SK-N-DZ (cell line): Measurements from ENCODE around the gene OTUD7B.
"Not testable (repeated sequence)": the region's sequence is repeated elsewhere in the genome, so short reads cannot be mapped to it uniquely, and the experiment has no call there.

Source experiments
- DNase-seq: peaks from one replicate; pipeline ENCODE4 v3.0.0-alpha.2; 2015; ENCODE audit warnings: low spot score

The OTUD7B gene

DNA sequence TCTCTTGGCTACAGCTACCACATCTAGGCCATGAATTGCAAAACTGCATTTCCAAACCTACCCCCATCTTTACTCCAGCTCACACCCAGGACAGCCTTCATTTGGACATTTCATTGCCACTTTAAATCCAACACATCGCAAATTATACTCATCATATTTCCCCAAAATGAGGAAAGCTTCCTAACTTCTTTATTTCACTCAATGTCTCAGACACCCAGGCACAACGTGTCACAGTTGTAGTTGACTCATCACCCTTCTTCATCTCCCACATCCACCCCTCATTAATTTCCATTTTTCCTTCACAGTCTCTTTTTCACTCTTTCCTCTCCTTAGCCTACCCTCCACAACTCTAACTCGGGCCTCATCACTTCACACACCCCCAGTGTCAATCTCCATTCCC, 6.7 kb downstream of the OTUD7B start:
- no peak for DNase-seq

DNA sequence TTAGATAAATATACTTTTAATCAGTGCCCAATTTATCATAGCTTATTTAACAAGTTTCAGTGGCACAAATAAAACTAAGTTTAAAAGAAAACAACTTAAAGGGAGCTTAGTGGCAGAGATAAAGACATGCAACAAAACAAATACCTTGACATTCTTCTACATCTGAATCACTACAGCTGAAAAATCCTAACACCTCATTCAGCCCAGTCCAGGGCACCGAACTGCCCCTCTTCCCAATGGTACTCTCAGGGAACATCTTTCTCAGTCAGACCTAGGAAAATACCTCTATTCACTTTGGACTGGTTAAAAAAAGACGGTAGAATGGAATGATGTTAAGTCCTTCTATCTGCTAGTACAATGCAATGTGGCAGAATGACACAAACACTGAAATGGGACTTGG, 8.3 kb downstream of the OTUD7B start:
- DNase-seq, result no peak

DNA sequence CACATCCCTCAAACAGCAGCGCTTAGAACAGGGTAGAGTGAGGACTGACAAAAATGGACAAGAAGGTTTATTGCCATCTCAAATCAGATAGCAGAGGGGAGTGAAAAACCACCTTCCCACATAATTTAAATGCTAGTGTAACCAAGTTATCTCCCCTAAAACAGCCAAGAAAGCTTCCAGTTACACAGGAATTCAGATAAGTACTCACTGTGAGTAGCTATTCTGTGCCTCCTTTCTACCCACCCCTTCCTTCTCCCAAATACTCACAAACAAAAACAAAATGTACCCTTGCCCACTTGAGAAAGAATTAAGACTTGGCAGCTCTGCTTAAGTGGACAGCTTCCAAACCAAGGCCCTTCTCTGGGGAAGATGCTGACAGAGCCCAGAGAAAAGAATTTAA, 9.1 kb downstream of the OTUD7B start:
- no peak for DNase-seq

DNA sequence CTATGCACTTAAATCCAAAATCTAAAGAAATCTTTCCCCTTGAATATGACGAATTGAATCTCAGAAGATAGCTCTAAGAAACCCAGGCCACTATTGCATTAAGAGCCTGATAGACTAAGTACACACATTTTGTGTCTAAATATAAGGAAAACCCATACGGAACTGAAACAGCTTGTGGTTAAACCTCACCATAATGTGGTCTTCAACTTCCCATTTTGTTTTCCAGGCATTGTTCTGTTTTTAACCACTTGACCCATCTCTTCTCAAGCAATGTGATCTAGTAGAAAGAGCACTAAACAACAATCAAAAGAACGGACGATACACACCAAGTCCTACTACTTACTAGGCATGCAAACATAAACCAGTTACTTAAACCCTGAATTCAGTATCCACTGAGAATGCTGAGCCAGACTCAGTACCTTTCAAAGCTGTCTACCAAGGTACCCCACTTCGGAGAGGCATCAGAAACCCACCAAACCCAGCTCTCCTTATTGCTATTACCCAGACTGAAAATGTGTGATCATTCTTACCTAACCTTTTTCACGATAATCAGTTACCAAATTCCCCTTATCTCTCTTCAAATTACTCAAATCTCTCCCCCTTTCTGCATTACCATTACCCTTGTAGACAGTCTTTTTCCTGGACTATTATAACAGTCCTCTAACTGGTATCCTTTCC, 12.8 kb downstream of the OTUD7B start:
- no peak for DNase-seq

DNA sequence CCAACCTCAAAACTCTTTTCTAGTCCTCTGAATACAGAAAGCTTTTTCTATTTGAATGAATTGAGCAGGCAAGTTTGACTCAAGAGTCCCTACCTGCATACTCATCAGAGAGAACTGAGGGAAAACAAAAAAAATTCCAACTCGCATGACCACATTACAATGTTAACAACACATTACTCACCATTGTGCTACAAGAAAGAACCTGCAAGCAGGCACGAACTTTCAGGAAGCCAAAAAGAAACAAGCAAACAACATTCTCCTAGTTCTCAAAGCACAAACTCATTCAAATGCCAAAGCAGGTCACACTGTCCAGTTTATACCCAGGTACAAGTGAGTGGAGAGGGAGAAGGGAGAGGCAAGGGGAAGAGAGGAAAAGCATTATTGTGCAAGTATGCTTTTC, 14.6 kb downstream of the OTUD7B start:
- DNase-seq, result no peak

DNA sequence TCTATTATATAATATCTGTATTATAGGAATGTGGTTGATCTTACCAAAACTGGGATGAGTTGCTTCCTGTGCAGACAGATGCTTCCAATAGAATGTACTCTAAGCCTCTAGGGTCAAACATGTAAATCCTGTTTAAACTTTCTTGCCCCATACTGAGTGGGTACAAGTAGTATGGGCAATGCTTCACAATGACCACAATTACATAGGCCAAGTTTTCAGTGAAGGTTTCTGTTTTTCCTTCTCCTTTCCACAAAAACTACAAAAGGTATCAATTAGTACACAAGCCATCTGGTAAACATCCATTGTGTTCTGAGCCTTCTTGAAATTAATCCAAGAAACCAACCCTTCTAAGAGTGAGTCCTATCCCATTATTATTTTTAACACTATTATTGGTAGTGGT, 16.8 kb downstream of the OTUD7B start:
- DNase-seq, result no peak

DNA sequence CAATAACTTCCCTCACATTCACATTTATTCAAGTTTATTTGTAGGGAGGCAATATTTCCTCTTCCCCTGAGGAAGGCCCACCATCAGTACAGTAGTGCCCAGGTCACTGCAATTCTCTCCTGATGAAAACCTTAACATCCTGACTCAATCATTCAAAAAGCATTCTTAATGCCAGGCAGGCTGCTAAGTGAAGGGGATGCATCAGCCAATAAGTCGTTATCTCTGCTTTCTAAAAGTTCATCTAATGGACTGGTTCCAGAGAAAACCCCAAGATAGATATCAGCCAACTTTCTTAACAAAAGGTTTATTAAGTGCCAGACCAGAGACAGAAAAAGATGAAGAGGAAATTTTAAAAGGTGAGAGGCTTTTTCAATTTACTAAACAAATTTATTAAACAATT, 17.3 kb downstream of the OTUD7B start:
- DNase-seq, result no peak

DNA sequence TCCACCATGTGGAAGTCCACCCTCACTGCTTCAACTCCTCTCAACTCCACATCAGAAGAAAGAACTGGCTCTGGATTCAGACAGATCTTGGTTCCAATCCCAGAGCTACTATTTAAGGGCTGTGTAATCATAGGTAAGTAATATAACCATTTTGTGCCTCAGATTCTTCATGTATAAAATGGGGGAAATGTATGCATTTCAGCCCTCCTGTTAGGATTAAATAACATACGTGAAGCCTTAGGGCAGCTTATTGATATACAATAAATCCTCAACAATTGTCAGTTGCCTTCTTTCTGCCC, 23.3 kb downstream of the OTUD7B start:
- no peak for DNase-seq

DNA sequence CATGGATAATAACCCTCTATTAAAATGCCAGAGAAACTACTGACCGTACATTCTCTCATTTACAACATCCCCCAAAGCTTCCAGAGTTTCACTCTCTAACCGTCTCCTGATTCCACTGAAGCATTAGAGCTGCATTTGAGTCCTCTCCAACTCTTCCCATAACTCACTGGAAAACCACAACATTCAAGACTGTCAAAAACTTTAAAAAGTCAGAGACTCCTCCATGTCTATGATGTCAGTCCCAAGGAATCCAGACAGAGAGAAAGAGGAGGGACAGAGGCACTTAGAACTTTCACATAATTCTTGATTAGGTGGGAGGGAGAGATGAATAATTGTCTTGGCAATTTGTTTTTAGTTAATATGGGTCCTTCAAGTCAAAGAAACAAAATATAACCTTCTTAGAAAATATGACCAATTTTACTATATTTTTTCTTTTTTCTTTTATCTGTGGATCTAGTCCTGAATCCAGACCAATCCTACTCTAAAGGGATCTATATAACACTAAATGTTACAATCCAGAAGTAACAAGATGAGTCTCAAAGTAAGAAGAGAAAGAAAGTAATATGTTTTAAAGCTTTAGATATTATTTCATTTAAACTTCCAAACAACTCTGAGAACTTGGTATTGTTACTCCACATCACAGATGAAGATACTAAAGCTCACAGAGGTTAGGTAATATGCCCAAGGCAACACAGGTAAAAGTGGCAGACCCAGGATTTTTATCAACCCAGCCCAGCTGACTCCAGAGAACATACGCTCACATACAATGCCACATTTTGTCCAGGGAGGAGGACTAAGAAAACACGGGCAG, 23.8 kb downstream of the OTUD7B start:
- DNase-seq, result no peak

DNA sequence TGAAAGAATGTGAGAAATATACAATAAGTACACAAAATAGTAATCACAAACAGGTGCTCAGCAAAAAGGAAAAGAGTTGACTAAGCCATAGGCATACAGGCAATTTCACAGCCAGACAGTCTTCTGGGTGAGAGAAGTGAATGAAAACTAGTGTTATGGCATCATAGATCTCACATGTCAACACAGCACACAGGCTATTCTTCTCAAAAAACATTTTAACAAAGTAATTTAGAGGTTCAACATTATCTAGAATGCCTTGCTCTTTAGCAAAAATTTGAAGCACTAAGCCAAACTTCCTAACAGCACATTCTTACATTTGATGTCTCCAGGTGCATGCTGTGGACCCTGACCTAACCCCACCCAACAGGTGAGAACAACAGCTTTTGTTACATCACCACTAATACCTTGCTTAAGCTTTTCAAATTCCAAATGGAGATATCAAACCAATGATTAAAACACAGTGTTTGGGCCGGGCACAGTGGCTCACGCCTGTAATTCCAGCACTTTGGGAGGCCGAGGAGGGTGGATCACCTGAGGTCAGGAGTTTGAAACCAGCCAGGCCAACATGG, 30.5 kb downstream of the OTUD7B start:
- no peak for DNase-seq

DNA sequence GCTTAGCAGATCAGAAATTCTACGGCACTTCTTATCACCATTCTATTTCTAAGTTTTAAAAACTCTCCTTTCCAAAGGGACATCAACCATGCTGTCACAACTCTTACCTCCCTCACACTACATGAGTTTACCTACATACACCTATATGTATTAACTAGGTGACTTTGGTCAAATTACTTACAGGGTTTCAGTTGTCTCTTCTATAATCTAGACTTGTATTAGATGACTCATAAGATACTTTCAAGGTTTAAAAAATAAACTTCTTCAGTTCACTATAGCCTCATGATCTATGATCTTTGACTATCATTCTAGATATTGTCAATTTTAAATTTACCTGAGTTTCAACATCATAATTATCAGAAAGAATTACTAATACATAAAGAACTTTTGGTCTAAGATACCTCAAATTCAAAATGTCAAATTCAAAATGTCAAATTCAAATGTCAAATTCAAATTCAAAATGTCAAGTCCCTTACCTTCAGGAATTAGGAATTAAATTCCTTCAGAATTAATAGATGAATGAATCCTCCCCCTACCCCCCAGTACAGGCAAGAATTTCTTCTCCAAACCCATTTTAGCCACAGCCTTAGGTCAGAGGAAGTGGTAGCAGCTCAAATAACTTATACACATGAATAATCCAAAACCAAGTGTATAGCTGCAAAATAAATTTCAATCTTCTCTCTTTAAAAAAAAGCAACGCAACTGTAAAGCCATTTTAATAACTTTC, 31.1 kb downstream of the OTUD7B start:
- no peak for DNase-seq

DNA sequence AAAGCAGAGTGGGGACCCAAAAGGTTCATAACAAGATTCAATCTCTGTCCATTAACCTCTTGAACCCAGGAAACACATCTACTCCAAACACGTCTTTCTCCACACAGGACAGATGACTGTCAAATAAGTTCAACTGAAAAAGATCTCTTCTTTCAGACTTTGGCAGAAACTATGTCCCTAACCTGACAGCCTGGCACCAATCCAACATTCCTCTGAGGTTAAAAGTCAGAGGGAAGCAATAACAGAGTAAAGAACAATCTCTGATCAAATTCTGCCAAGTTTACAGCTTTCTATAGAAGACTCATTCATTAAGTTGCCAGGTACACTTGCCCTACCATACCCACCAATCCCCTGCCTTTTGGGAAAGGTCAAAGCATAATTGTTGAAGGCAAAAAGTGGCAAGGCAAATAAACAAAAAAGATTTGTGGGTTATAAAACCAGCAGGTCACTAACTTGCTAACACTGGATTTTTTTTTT, 31.9 kb downstream of the OTUD7B start:
- DNase-seq, result no peak

DNA sequence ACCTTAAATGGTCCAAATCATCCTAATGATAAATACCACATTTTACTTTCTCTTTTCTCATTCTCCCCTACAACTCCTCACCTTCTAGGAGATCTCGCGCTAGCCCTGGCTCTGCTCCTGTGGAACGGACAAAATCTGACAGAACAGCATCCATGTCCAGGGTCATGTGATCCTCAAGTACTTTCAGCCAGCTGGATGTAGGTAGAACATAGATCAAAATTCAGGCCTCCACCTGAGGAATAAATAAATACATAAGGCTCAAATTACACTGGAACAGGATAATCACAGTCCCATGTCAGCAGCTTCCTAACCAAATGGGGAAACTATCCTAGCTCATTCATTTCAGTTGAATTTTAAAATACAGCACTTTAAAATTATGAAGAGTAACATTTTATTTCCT, 33.2 kb downstream of the OTUD7B start:
- no peak for DNase-seq

DNA sequence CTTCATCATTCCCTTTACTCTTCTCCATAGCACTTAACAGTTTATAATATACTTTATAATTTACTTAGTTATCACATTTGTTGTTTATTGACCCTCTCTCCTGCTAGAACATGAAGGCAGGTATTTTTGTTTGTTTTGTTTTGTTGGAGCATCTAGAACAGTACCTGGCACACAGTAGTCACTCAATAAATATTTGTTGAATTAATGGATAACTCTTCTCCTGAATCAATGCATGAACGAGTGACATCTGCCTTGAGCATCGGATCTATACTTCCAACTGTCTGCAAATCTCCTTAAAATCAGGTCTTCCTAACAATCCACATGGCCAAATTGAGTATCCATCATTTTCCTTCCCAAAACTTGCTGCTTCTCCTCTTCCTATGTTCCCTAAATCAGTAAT, 38.0 kb downstream of the OTUD7B start:
- DNase-seq, result no peak

DNA sequence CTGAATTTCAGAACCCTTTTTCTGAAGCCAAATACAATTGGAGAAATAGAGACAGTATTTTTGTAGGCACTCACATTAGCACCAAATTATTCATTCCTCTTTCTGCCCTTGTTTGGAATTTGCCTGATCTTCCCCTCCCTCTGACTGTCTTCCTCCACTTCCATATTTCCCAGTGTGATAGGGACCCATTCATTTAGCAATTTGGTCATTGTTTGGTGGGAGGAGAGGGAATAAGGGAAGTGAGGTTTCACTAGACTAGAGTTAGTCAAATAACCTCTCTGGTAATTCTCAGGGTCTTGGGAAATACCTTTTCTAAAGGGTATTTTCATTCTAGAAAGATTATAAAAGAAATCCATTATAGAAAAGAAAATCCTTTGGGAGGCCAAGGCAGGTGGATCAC, 42.9 kb downstream of the OTUD7B start:
- no peak for DNase-seq

DNA sequence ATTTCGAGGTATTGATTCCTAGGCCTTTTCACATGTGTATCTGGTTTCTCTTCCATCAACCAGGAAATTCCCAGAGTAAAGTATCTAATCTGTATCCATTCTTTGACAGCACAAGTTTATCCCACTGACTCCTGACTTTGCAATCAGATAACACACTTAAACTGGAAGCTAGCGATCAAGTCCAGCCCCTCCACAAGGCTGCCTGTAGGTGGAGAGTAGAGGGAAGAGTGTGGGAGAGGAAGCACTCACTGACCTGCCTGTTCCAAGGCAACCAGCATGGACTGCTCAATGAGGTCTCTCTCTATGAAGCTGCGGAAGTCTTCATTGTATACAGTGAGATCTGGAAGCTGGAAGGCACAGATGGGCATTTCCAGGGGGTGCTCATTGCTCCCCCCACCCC, 43.5 kb downstream of the OTUD7B start:
- no peak for DNase-seq

DNA sequence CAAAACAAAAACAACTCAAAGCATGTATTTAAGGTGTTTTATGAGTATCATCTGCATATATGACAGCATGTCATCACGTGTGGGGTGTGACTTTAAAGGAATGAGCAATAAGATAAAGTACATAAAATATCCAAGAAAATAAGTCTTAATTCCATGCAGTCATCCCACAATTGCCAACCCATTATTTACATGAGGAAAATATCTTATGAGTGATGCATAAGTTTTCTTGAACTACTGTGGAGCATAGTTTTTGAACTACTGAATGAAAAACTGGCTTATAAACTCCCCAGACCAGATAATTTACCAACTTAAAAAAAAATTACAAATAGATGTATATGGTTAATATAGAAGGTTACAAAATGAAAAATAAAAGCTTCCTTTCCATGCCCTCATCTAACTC, 44.1 kb downstream of the OTUD7B start:
- DNase-seq, result no peak

DNA sequence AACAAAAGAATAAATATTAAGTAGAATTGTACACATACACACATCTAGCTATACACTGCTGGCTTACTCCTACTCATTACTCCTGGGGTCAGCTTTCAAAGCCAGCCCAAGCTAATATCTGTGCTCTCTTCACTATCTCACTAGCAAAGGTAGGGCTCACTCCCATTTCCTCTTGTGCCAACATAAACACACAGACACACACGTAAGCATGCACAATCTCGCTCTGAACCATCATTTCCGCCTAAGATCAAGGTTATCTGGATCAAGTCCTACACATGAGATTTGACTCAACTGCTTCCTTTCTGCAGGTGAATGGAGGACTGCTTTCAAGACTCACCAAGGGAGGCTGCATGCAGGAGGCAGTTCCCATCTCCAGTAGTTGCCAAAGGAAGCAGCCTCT, 45.1 kb downstream of the OTUD7B start:
- no peak for DNase-seq

DNA sequence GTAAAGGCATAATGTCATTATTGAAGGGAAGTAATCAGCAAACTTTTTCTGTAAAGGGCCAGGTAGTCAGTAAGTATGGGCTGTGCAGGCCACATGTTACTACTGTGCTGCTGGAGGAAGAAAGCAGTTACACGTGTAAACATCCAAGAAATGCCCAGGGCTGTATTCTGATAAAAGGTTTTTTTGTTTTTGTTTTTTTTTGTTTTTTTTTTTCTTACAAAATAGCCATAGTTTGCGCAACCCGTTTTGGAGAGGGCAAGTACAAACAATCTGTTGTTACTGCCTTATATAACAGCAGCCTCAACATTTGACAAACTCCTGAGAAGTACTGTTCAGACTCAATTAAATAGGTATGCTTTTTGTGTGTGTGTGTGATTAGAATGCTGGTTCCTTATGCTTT, 47.2 kb downstream of the OTUD7B start:
- DNase-seq, result no peak

DNA sequence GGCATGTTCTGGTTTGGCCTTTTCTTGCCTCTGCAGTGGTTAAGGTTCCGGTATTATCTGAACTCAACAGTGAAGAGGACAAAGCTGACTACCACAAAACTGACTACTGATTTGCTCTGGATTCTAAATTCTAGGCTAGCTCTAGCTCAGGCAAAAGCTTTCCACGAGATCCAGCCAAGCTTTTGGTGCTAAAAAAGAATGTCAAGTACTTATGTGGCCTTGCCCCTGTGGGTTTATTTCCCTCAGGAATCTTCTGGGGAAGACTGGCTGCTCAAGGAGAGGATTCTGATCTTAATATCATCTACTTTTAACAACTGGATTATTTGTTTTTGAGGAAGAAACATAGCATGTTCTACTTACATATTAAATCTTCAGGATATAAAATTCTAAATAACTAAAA, 47.8 kb downstream of the OTUD7B start:
- DNase-seq, result no peak

DNA sequence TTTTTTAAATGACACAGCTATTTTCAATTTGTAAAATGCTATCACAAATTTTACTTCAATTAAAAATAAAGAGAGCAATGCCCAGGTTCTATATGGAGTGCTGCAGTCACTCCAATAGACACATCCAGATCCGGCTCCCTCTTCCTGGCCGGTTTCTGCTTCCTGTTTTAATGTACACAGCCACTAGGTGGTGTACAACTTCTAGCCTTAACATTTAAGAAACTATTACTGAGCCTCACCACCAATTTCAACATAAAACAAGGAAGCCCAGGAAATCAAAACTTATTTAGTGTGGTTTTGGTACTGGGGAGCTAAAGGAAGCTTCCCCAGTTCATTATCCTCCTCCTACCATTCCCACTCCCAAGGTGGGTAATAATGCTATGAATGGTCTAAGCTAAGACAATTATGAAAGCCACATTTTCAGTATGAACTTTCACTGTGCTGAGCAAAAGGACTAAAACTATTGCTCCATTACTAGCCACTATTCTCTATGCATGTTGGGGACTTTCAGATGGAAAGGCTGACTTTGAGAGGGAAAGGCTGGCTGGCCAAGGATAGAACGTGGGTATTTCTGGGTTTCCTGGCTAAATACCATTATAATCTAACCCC, 48.4 kb downstream of the OTUD7B start:
- peak; percentile 70 for DNase-seq

DNA sequence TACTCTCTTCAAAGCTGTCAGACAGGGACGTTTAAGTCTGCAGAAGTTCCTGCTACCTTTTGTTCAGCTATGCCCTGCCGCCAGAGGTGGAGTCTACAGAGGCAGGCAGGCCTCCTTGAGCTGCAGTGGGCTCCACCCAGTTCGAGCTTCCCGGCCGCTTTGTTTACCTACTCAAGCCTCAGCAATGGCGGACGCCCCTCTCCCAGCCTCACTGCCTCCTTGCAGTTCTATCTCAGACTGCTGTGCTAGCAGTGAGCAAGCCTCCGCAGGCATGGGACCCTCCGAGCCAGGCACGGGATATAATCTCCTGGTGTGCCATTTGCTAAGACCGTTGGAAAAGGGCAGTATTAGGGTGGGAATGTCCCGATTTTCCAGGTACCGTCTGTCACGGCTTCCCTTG, 53.0 kb downstream of the OTUD7B start:
- DNase-seq, result not testable (repeated sequence)
